GM12878 (cell line): ENCODE measurements around the gene CHN2. TPM values are rescaled to one million over a fixed set of nuclear protein-coding genes. Genes with fewer than 3 reads are reported as not detected.

Experiments used
- ATAC-seq: fragments of 200-7000 bp; cut with Tn5 transposase; 3 replicates; pipeline ENCODE4 v1.9.1; 2020; ENCODE audit warnings: mild to moderate bottlenecking, moderate library complexity
- BruUV-seq: library from RNA; stranded (reverse); fragments of 400-500 nt; replicated peaks from 2 replicates; lab custom pipeline; 2021; lab: Mats Ljungman, UMichigan
- CTCF ChIA-PET: fragments of 300-600 bp; sonication (Branson Sonifier 250); formaldehyde crosslinking; extraction: SDS; loops from one replicate; lab custom pipeline; 2021; ENCODE audit warnings: inconsistent platforms; lab: Yijun Ruan, JAX
- POLR2A ChIA-PET: fragments of 350-600 bp; formaldehyde crosslinking; extraction: SDS; loops from one replicate; lab custom pipeline; 2021; ENCODE audit warnings: inconsistent platforms; lab: Charles Lee
- RAD21 ChIA-PET: fragments of 300-600 bp; sonication (Branson Sonifier 250); formaldehyde crosslinking; loops from one replicate; lab custom pipeline; 2023; ENCODE audit warnings: antibody characterized with exemption; ENCODE audit not compliant: unreplicated experiment; lab: Charles Lee
- SMC1A ChIA-PET: fragments of 300-600 bp; sonication (Branson Sonifier 250); formaldehyde crosslinking; loops from one replicate; lab custom pipeline; 2023; ENCODE audit not compliant: unreplicated experiment, uncharacterized antibody; lab: Charles Lee
- DNase-seq: peaks from one replicate; pipeline ENCODE4 v3.0.0-alpha.2; 2011; ENCODE audit warnings: low read depth, low spot score
- FAIRE-seq: peaks from 3 replicates; lab custom pipeline; 2011; peaks lifted over from hg19 to GRCh38; lab: Jason Lieb, UNC
- H2AFZ ChIP-seq: 2 replicates; pipeline ENCODE4 v1.6.0; 2011; ENCODE audit warnings: low read depth, low read length, control low read depth; ENCODE audit not compliant: control insufficient read depth
- H3K27ac ChIP-seq: 2 replicates; pipeline ENCODE4 v1.5.1; 2011; ENCODE audit warnings: control low read depth; ENCODE audit not compliant: control insufficient read depth, insufficient read depth
- H3K27me3 ChIP-seq, 2 experiments: replicated peaks in 1 of 2; 2 replicates each; pipeline versions ENCODE4 v1.6.0 to v1.6.1; 2011; ENCODE audit warnings: low read length in 1 of 2; ENCODE audit not compliant: control insufficient read depth in 2 of 2, insufficient read depth in 2 of 2
- H3K36me3 ChIP-seq, 2 experiments: 2 replicates each; pipeline ENCODE4 v1.5.1; 2011; ENCODE audit warnings: low read length in 1 of 2; ENCODE audit not compliant: control insufficient read depth in 2 of 2, insufficient read depth in 2 of 2
- H3K4me1 ChIP-seq: 2 replicates; pipeline ENCODE4 v1.6.1; 2011; ENCODE audit warnings: mild to moderate bottlenecking, low read length, moderate library complexity, mixed read lengths; ENCODE audit not compliant: control insufficient read depth, insufficient read depth
- H3K4me2 ChIP-seq: 2 replicates; pipeline ENCODE4 v1.6.0; 2011; ENCODE audit warnings: control low read depth; ENCODE audit not compliant: control insufficient read depth, insufficient read depth
- H3K4me3 ChIP-seq: fragments of 200-600 bp; sonication (generic); 2 replicates; pipeline ENCODE4 v1.5.1; 2016
- H3K79me2 ChIP-seq: 2 replicates; pipeline ENCODE4 v1.6.0; 2011; ENCODE audit warnings: low read length; ENCODE audit not compliant: control insufficient read depth, insufficient read depth
- H3K9ac ChIP-seq: 2 replicates; pipeline ENCODE4 v1.8.0; 2011; ENCODE audit warnings: low read length, control low read depth, mixed read lengths; ENCODE audit not compliant: control insufficient read depth, insufficient read depth
- H3K9me3 ChIP-seq: replicated peaks from 3 replicates; pipeline ENCODE4 v1.5.1; 2011; ENCODE audit warnings: mild to moderate bottlenecking, low read length; ENCODE audit not compliant: control insufficient read depth, insufficient read depth
- H4K20me1 ChIP-seq: 2 replicates; pipeline ENCODE4 v1.6.0; 2011; ENCODE audit not compliant: control insufficient read depth, insufficient read depth
- CHD2 ChIP-seq: IDR thresholded peaks from 2 replicates; pipeline ENCODE4 v1.6.1; 2011; ENCODE audit warnings: low read depth, low read length, improper control_type of control experiment, borderline replicate concordance
- ETV6 ChIP-seq, 2 experiments: fragments of 450-650 bp in 1 of 2; IDR thresholded peaks in 1 of 2; conservative IDR thresholded peaks in 1 of 2; 2 replicates each; pipeline ENCODE4 v1.6.1; 2014; ENCODE audit warnings: antibody characterized with exemption in 1 of 2, borderline replicate concordance in 1 of 2, low read depth in 1 of 2, mild to moderate bottlenecking in 1 of 2, moderate library complexity in 1 of 2
- IRF5 ChIP-seq: fragments of 450-650 bp; IDR thresholded peaks from 2 replicates; pipeline ENCODE4 v1.6.1; 2017; ENCODE audit warnings: borderline replicate concordance
- KDM1A ChIP-seq: fragments of 200-600 bp; sonication (generic); IDR thresholded peaks from 2 replicates; pipeline ENCODE4 v1.6.1; 2016; ENCODE audit warnings: borderline replicate concordance
- KLF5 ChIP-seq: fragments of 450-650 bp; IDR thresholded peaks from 2 replicates; pipeline ENCODE4 v1.6.1; 2014; ENCODE audit warnings: mild to moderate bottlenecking; ENCODE audit not compliant: partially characterized antibody
- NFIC ChIP-seq: IDR thresholded peaks from 2 replicates; pipeline ENCODE4 v1.6.1; 2012; ENCODE audit warnings: low read depth, mild to moderate bottlenecking, inconsistent platforms, low read length, moderate library complexity
- PAX5 ChIP-seq: IDR thresholded peaks from 2 replicates; pipeline ENCODE4 v1.6.1; 2011; ENCODE audit warnings: low read depth, low read length, borderline replicate concordance
- PML ChIP-seq: IDR thresholded peaks from 2 replicates; pipeline ENCODE4 v1.6.1; 2012; ENCODE audit warnings: low read length, inconsistent platforms
- REST ChIP-seq: IDR thresholded peaks from 2 replicates; pipeline ENCODE4 v1.6.1; 2012; ENCODE audit warnings: mild to moderate bottlenecking, low read depth, low read length
- SKIL ChIP-seq: fragments of 450-650 bp; IDR thresholded peaks from 2 replicates; pipeline ENCODE4 v1.6.1; 2017; ENCODE audit warnings: mild to moderate bottlenecking, low read depth, inconsistent platforms; ENCODE audit not compliant: poor library complexity, severe bottlenecking
- SMAD1 ChIP-seq: fragments of 450-650 bp; IDR thresholded peaks from 2 replicates; pipeline ENCODE4 v1.6.1; 2018; ENCODE audit warnings: mild to moderate bottlenecking, low read depth; ENCODE audit not compliant: partially characterized antibody
- YBX1 ChIP-seq: fragments of 450-650 bp; IDR thresholded peaks from 2 replicates; pipeline ENCODE4 v1.6.1; 2016; ENCODE audit warnings: antibody characterized with exemption
- ZBTB40 ChIP-seq: fragments of 450-650 bp; IDR thresholded peaks from 2 replicates; pipeline ENCODE4 v1.6.1; 2016; ENCODE audit warnings: mild to moderate bottlenecking, moderate library complexity, borderline replicate concordance
- WGBS: methylation state at CpG from one replicate; pipeline ENCODE4 v1.1.6; 2016; ENCODE audit warnings: low lambda C conversion rate; ENCODE audit not compliant: insufficient replicate concordance, insufficient coverage; ENCODE audit errors: missing lambda C conversion rate; 5-methylcytosine and 5-hydroxymethylcytosine counted together
- in situ Hi-C: fragments of 300-500 bp; cut with MboI; formaldehyde crosslinking; loops from 9 replicates; pipeline ENCODE4 v1.14.3; 2018; ENCODE audit warnings: mixed read lengths
- intact Hi-C: fragments of 100-400 bp; cut with micrococcal nuclease; formaldehyde crosslinking; loops from one replicate; pipeline ENCODE4 v1.14.2; 2022; ENCODE audit not compliant: unreplicated experiment
- polyA plus RNA-seq, 11 experiments: library from polyadenylated mRNA; depleted of rRNA in 4 of 11; unstranded in 6 of 11; stranded (reverse) in 5 of 11; fragments of >200 nt; fragmentation: Nextera tagmentation in 4 of 11; fragmentation: Illumina TruSeq in 1 of 11; extraction: Ambion mirVana in 4 of 11; extraction: Trizol in 1 of 11; gene quantifications; 1 replicate in 1 of 11; 2 replicates in 10 of 11; pipeline versions ENCODE4 v1.2.1 to v1.2.3, GENCODE V29; 2011 to 2016; ENCODE audit warnings: inconsistent platforms in 2 of 11, missing spikeins in 2 of 11, low read depth in 1 of 11
- total RNA-seq, 4 experiments: library from RNA; depleted of rRNA in 3 of 4; stranded (reverse); fragments of >200 nt in 3 of 4; fragmentation: Illumina TruSeq in 1 of 4; extraction: Trizol in 1 of 4; gene quantifications; 2 replicates each; pipeline versions ENCODE4 v1.2.1 to v1.2.3, GENCODE V29; 2013 to 2021

The CHN2 gene
- total and polyA plus RNA-seq, 10 of the 15 experiments (the other 5 are each of a cell fraction or from before 2014, with no cell fraction given) = 0.11 to 3.8 (median 0.37) TPM; not detected in 2

- Histone ChIP-seq H3K36me3 (no peaks in the 10 kb centered on the region), H3K9ac (no peak overlapping the region), H4K20me1 (no peaks in the 10 kb centered on the region), H3K4me2 (no peak overlapping the region; the same call in 1 of the 2 replicates), H3K79me2 (no peaks in the 10 kb centered on the region), H3K9me3 (no peaks in the 10 kb centered on the region; the same call in 1 of the 3 replicates), H3K27me3 (peaks cover 0 to 9% of the 10 kb centered on the region in 2 experiments; a peak in 1 of 4 replicates), H3K4me1 (peaks cover 17% of the 10 kb centered on the region), H2AFZ (no peak overlapping the region), H3K4me3 (no peak overlapping the region), H3K27ac (no peak overlapping the region)
- SMC1A ChIA-PET = no interaction called here
- DNase-seq (peak; percentile 55), ATAC-seq (peak; percentile 70), FAIRE-seq (peak; percentile 47)
- intact Hi-C loops (loop anchor here (5.0 kb wide), 1 partner anchor 88 kb away; no protein-coding TSS in a partner anchor), in situ Hi-C loops (no loop called here)
- RAD21 ChIA-PET = no interaction called here
- CTCF ChIA-PET = no interaction called here
- BruUV-seq = no TSS peak
- POLR2A ChIA-PET = no interaction called here
- 4% methylated on average over 4 of the region's 4 CpGs for WGBS
- no peak for TF ChIP-seq KDM1A
- no peak for TF ChIP-seq NFIC
- 0 out of 2 replicates have a peak, but pooled peaks have one; percentile 35 for TF ChIP-seq CHD2
- no peak for TF ChIP-seq REST
- no peak for TF ChIP-seq ETV6 (conservative IDR thresholded peaks at IDR 0.05 in 1 of 2, IDR thresholded peaks at IDR 0.05 in 1 of 2; ENCODE audit: borderline replicate concordance in 1 of 2, low read depth in 1 of 2)
- no peak for TF ChIP-seq YBX1
- TF ChIP-seq ZBTB40 = no peak
- peak; percentile 73; the same call in 1 of the 2 replicates for TF ChIP-seq PAX5
- TF ChIP-seq SKIL = peak; percentile 46
- TF ChIP-seq IRF5 = no peak
- no peak for TF ChIP-seq SMAD1
- no peak for TF ChIP-seq PML
- no peak for TF ChIP-seq KLF5
These were observed 90.8 kb downstream of the CHN2 start for GRCh38 chr7:29285444-29285793.
